ENCODE data around the gene DBI. TPM values are rescaled to one million over a fixed set of nuclear protein-coding genes. Genes with fewer than 3 reads are reported as not detected.

The DBI gene
- total and polyA plus RNA-seq, 8 donors = 23.2 to 605 (median 67.0) TPM

DNA sequence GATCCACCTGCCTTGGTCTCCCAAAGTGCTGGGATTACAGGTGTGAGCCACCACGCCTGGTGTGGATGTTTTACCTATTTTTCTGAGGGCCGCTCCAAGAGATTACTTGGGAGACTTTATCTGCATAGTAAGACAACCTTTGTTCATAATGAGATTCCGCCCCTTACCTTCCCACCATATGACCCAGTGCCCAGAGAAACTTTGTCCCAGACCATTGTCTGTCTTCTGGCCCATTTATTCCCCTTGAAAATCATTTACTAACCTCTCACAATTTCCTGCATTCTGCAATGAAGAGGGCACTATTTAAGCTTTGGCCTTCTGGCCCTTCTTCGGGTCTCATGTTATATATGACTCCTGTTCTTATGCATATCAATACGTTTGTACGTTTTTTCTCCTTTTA is 51.1 kb downstream of the DBI start:
- H3K27me3 ChIP-seq = no peaks in the 10 kb centered on the region
- H3K9me3 ChIP-seq = no peaks in the 10 kb centered on the region
- no peak for DNase-seq
- no peak overlapping the region for H3K4me3 ChIP-seq
- peaks cover 0 to 31% (median 9%) of the 10 kb centered on the region in 4 donors for H3K4me1 ChIP-seq
- H3K36me3 ChIP-seq = no peaks in the 10 kb centered on the region
- H3K27ac ChIP-seq = no peak overlapping the region
- TF ChIP-seq, protein P1, sequence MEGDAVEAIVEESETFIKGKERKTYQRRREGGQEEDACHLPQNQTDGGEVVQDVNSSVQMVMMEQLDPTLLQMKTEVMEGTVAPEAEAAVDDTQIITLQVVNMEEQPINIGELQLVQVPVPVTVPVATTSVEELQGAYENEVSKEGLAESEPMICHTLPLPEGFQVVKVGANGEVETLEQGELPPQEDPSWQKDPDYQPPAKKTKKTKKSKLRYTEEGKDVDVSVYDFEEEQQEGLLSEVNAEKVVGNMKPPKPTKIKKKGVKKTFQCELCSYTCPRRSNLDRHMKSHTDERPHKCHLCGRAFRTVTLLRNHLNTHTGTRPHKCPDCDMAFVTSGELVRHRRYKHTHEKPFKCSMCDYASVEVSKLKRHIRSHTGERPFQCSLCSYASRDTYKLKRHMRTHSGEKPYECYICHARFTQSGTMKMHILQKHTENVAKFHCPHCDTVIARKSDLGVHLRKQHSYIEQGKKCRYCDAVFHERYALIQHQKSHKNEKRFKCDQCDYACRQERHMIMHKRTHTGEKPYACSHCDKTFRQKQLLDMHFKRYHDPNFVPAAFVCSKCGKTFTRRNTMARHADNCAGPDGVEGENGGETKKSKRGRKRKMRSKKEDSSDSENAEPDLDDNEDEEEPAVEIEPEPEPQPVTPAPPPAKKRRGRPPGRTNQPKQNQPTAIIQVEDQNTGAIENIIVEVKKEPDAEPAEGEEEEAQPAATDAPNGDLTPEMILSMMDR (IDR thresholded peaks at IDR 0.05) = no peak
- TF ChIP-seq POLR2A (IDR thresholded peaks at IDR 0.05) (no peak), EP300 (IDR thresholded peaks at IDR 0.05) (no peak), POLR2AphosphoS5 (IDR thresholded peaks at IDR 0.05) (no peak)
- intact Hi-C loops (cut with DNase I; ENCODE audit: low total_unique reads) = loop anchor here (10.0 kb wide), 1 partner anchor 247 kb away; no protein-coding TSS in a partner anchor
- 81 to 94% (median 89%) methylated on average over 6 of the region's 6 CpGs for WGBS, 5 donors

DNA sequence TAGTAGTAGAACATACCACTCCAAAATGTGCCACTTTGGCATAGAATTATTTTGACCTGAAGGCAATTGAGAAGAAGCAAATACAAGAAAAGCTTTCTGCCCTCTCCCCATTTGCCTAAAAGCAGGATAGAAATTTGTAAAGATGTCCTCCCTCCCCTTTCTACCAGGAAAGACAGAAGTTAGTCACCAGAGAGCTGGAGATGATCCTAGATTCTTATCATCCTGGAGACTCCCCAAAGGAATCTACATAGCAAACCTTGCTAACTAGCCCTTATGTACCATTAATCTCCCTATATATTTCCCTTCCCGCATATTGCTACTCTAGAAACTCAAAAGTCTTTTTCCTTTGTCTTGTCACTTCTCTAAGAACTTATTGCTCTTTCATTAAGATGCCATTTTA is 52.3 kb downstream of the DBI start:
- intact Hi-C loops (cut with DNase I; ENCODE audit: low total_unique reads) = loop anchor here (10.0 kb wide), 1 partner anchor 246 kb away; no protein-coding TSS in a partner anchor
- no peaks in the 10 kb centered on the region for H3K36me3 ChIP-seq
- H3K27me3 ChIP-seq = no peaks in the 10 kb centered on the region
- no peak for DNase-seq
- no peak for TF ChIP-seq POLR2AphosphoS5 (IDR thresholded peaks at IDR 0.05)
- TF ChIP-seq, protein P1 (IDR thresholded peaks at IDR 0.05) = no peak
- no peak overlapping the region for H3K4me3 ChIP-seq
- no peak overlapping the region for H3K27ac ChIP-seq
- 81 to 94% (median 89%) methylated on average over 1 of the region's 1 CpG for WGBS, 5 donors
- H3K9me3 ChIP-seq = no peaks in the 10 kb centered on the region
- peaks cover 0 to 37% (median 9%) of the 10 kb centered on the region in 4 donors for H3K4me1 ChIP-seq

DNA sequence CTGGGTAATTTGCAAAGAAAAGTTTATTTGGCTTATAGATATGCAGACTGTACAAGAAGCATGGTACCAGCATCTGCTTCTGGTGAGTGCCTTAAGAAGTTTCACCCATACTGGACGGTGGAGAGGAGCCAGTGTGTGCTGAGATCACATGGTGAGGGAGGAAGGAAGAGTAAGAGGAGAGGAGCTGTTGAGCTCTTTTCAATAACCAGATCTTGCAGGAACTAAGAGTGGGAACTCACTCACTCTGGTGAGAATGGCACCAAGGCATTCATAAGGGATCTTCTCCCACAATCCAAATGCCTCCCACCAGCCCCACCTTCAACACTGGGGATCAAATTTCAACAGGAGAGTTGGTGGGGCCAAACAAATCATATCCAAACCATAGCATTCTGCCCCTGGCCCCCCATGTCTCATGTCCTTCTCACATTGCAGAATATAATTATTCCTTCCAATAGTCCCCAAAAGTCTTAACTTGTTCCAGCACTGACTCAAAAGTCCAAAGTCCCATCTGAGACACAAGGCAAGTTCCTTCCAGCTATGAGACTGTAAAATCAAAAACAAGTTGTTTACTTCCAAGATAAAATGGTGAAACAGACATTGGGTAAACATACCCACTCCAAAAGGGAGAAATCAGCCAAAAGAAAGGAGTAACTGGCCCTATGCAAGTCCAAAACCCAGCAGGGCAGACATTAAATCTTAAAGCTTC is 53.2 kb downstream of the DBI start:
- Histone ChIP-seq H3K36me3 (no peaks in the 10 kb centered on the region), H3K27me3 (no peaks in the 10 kb centered on the region), H3K4me3 (no peak overlapping the region), H3K4me1 (peaks cover 0 to 37% (median 9%) of the 10 kb centered on the region in 4 donors), H3K9me3 (no peaks in the 10 kb centered on the region), H3K27ac (peak overlapping the region in 3 of 5 donors; percentile 13 to 66 (median 44))
- WGBS, 5 donors = 44 to 72% (median 57%) methylated on average over 1 of the region's 1 CpG
- TF ChIP-seq EP300 (IDR thresholded peaks at IDR 0.05) = no peak
- TF ChIP-seq POLR2A (IDR thresholded peaks at IDR 0.05) = no peak
- TF ChIP-seq POLR2AphosphoS5 (IDR thresholded peaks at IDR 0.05) = no peak
- intact Hi-C loops (cut with DNase I; ENCODE audit: low total_unique reads) = loop anchor here (10.0 kb wide), 1 partner anchor 245 kb away; no protein-coding TSS in a partner anchor
- DNase-seq = no peak

DNA sequence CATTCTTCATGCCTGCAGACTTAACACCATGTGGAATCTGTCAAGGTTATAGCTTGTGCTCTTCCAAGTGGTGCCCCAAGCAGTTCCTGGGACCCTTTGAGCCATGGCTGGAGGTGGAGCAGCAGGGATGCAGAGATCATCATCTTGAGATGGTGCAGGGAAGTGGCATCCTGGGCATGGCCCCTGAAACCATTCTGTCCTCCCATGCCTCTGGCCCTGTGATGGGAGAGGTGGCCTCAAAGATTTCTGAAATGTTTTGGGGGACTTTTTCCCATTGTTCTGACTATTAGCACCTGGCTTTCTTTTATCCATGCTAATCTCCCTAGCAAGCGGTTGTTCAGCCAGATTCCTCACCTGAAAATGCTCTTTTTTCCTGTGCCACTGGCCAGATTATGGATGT is 54.5 kb downstream of the DBI start:
- TF ChIP-seq POLR2AphosphoS5 (IDR thresholded peaks at IDR 0.05) (no peak), EP300 (IDR thresholded peaks at IDR 0.05) (no peak), POLR2A (IDR thresholded peaks at IDR 0.05) (no peak)
- TF ChIP-seq, protein P1 (IDR thresholded peaks at IDR 0.05) = no peak
- no peaks in the 10 kb centered on the region for H3K36me3 ChIP-seq
- no peak for DNase-seq
- H3K9me3 ChIP-seq = no peaks in the 10 kb centered on the region
- 95 to 100% (median 97%) methylated on average over 1 of the region's 1 CpG for WGBS, 5 donors
- intact Hi-C loops (cut with DNase I; ENCODE audit: low total_unique reads) = no loop called here
- peaks cover 6 to 43% (median 16%) of the 10 kb centered on the region in 4 donors for H3K4me1 ChIP-seq
- H3K27ac ChIP-seq = peak overlapping the region in 1 of 5 donors; percentile 66
- H3K27me3 ChIP-seq = no peaks in the 10 kb centered on the region
- no peak overlapping the region for H3K4me3 ChIP-seq

DNA sequence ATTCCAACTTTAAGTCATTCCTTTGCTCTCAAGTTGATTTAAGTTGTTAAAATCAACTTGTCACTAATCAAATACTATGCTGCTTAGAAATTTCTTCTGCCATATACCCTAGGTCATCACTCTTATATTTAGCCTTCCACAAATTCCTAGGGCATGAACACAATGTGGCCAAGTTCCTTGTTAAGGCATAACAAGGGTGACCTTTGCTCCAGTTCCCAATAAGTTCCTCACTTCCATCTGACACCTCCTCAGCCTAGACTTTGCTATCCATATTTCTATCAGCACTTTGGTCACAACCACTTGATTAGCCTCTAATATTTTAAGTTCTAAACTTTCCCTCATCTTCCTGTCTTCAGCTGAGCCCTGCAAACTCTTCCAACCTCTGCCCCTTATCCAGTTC is 55.0 kb downstream of the DBI start:
- TF ChIP-seq EP300 (IDR thresholded peaks at IDR 0.05) (no peak), POLR2A (IDR thresholded peaks at IDR 0.05) (no peak)
- intact Hi-C loops (cut with DNase I; ENCODE audit: low total_unique reads) = no loop called here
- no peak overlapping the region for H3K4me3 ChIP-seq
- DNase-seq = no peak
- H3K27me3 ChIP-seq = no peaks in the 10 kb centered on the region
- H3K36me3 ChIP-seq = no peaks in the 10 kb centered on the region
- peaks cover 11 to 48% (median 20%) of the 10 kb centered on the region in 4 donors for H3K4me1 ChIP-seq
- no peaks in the 10 kb centered on the region for H3K9me3 ChIP-seq
- no peak overlapping the region for H3K27ac ChIP-seq

Other genes starting within 250 kb of the DBI start
- gene C1QL2, start 208.2 kb upstream of the DBI start, total RNA-seq = not detected
- gene C1QL2, start 208.2 kb upstream of the DBI start, polyA plus RNA-seq = not detected
- gene STEAP3, start 143.1 kb upstream of the DBI start, total RNA-seq = 10 to 100 TPM in 3 of 5 donors, 1 to 10 TPM in 2; 5.3 to 56.7 (median 37.4) TPM
- 10 to 100 TPM in 2 of 3 donors, 1 to 10 TPM in 1; 2.9 to 12.8 (median 12.5) TPM for gene STEAP3, start 143.1 kb upstream of the DBI start, polyA plus RNA-seq
- gene C2orf76, start 143 bp upstream of the DBI start, total RNA-seq = 10 to 100 TPM in 1 of 5 donors, 1 to 10 TPM in 3, not detected in 1; 6.7 to 15.2 (median 8.3) TPM
- 10 to 100 TPM; 20.3 to 30.9 (median 23.8) TPM for gene C2orf76, start 143 bp upstream of the DBI start, polyA plus RNA-seq
- gene TMEM37, start 64.9 kb downstream of the DBI start, total RNA-seq = 10 to 100 TPM in 3 of 5 donors, 1 to 10 TPM in 1, not detected in 1; 5.7 to 27.8 (median 18.9) TPM
- 10 to 100 TPM in 2 of 3 donors, 1 to 10 TPM in 1; 6.7 to 16.4 (median 12.7) TPM for gene TMEM37, start 64.9 kb downstream of the DBI start, polyA plus RNA-seq
- gene SCTR, start 157.5 kb downstream of the DBI start, total RNA-seq = 1 to 10 TPM in 1 of 5 donors, under 1 TPM in 2, not detected in 2; 0.18 to 1.4 (median 0.89) TPM
- gene SCTR, start 157.5 kb downstream of the DBI start, polyA plus RNA-seq = 1 to 10 TPM; 6.7 to 8.6 (median 7.0) TPM
- 10 to 100 TPM in 1 of 5 donors, 1 to 10 TPM in 2, not detected in 2; 1.3 to 15.1 (median 3.1) TPM for gene CFAP221, start 177.5 kb downstream of the DBI start, total RNA-seq
- gene CFAP221, start 177.5 kb downstream of the DBI start, polyA plus RNA-seq = under 1 TPM; 0.31 to 0.80 (median 0.68) TPM

Data from stomach (tissue), 9 donors.